Glomerular endothelial cell (primary cell): ENCODE results near the gene EMC8. TPM values are rescaled to one million over a fixed set of nuclear protein-coding genes. Genes with fewer than 3 reads are reported as not detected.

Experiments
- DNase-seq: peaks from one replicate; pipeline ENCODE4 v3.0.0-alpha.2; 2011; ENCODE audit warnings: low read depth, low spot score; ENCODE audit errors: extremely low read depth
- total RNA-seq: library from RNA; depleted of rRNA; stranded (reverse); fragments of >200 nt; gene quantifications from 2 replicates; pipeline ENCODE4 v1.2.3, GENCODE V29; 2015

Gene EMC8
- total RNA-seq, 1 donor from 2014 or later, result 48.7 TPM

- no peak for DNase-seq
Measured at GRCh38 chr16:85835956-85836705, 36.8 kb upstream of the EMC8 start.

DNA sequence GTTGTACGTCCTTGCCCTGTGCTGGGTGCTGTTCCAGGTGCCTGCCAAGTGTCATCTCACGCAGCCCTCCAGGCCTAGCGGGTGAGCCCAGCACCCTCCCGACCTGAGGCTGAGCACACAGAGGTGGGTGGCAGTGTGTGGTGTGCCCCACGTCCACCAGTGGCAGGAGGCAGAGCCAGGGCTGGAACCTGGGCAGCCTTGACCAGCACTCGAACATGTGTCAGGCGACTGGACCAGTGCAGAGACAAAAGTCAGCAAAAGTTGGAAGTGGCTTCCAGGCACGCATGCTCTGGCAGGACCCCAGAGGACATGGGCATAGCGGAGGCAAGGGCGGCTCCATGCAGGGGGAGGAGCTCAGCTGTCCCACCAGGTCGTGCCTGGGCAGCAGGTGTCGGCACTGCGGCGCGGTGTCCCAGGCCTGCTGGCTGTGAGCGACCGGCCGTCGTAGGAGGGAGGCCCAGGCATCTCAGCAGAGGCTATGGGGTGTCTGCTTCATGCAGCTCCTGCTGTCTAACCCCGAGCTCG, 35.9 kb upstream of the EMC8 start:
- DNase-seq, result no peak

DNA sequence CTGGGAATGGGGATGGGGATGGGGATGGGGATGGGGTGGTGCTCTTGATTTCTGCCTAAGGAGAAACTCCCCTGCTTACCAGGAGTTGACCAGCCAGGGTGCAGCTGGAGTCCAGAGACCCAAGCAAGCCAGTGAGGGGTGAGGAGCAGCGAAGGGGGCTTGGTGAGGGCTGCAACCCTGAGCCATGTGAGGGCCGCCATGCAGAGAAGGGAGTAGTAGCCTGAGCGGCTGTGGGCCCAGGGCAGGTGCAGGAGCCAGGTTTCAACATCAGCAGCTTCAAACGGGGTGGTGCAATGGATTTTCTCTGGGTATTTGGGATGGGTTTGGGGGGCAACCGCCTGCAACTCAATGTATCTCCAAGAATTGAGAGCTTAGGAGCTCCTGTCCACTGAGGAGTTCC, 35.4 kb upstream of the EMC8 start:
- DNase-seq, result no peak

DNA sequence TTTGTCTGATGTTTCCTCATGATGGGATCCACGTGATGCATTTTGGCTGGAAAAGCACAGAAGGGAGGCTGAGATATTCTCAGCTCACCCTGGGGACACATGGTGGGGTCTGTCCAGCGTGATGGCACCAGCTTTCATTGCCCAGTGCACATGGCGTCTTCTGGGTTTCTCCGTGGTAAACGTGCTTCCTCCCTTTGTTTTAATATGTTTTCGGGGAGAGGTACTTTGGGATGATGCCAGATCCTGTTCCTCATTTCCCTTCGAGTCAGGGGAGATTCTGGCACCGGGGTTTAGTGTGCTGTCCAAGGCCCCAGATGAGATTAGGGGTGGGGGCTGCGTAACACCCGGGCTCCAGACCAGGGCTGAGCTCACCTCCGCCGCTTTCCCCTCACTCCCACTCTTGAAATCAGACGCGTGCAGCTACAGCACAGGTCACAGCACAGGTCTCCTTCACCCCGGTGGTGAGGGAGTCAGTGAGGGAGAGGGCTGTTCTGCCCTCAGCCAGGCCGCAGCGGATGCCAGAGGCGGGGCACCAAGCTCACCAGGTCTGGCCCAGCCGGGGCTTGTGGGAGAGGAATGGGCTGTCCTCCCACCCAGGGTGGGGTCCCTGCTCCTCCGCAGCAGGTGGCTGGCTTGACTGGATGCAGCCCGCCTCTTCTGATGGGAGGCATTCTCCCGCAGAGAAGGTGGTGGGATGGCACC, 34.0 kb upstream of the EMC8 start:
- DNase-seq, result no peak

- DNase-seq, result no peak
Measured at GRCh38 chr16:85832570-85833218, 33.4 kb upstream of the EMC8 start.

GRCh38 chr16:85830821-85831220, 31.5 kb upstream of the EMC8 start:
- no peak for DNase-seq

GRCh38 chr16:85829751-85830445, 30.6 kb upstream of the EMC8 start:
- no peak for DNase-seq

DNA sequence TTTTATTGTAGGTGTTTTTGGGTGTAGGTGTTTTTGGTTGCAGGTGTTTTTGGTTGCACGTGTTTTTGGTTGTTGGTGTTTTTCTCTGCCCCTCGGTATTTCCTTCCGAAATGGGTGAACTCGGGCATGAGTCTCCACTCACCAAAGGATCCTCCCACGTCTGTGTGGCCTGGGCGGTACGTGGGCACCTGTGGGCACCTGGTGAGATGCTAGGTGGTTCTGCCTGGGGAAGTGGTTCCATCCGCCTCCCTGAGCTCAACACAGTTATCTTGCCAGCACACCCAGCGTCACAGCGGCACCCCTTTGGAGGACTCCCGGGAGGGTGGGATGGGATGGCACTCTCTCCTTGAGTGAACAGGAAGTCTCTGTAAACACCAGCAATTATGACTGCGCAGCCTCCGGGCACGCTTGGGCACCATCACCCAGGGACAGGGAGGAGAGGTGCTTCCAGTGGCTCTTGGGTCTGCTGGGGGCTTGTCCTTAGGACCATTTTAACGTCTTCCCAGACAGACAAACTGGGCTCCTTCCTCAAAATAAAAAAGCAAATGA, 29.9 kb upstream of the EMC8 start:
- DNase-seq, result no peak

DNA sequence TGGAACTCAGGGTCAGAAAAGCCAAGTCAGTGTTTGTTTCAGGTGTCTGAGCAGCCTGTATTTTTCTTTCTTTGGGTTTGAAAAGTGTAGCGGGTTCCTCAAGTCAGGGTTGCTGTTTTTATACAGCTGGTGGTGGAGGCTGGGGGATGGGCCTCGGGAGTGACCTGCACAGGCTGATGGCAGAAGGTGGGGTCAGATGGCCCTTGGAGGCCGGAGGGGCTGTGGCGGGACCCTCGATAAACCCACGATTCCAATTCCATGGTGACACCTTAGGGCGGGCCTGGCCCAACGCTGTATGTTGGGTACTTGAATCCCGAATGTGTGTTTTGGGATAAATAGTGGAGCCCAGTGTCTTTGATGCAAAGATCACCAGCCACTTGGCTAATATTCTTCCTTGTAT, 28.8 kb upstream of the EMC8 start:
- DNase-seq, result no peak

- no peak for DNase-seq
Measured at GRCh38 chr16:85826686-85827247, 27.4 kb upstream of the EMC8 start.

GRCh38 chr16:85825326-85825725, 26.0 kb upstream of the EMC8 start:
- DNase-seq, result no peak

- DNase-seq, result no peak
Measured at GRCh38 chr16:85824161-85825135, 25.1 kb upstream of the EMC8 start.

GRCh38 chr16:85823328-85823920, 24.1 kb upstream of the EMC8 start:
- DNase-seq, result no peak

GRCh38 chr16:85822145-85822544, 22.8 kb upstream of the EMC8 start:
- no peak for DNase-seq

- no peak for DNase-seq
Measured at GRCh38 chr16:85821390-85822135, 22.2 kb upstream of the EMC8 start.

DNA sequence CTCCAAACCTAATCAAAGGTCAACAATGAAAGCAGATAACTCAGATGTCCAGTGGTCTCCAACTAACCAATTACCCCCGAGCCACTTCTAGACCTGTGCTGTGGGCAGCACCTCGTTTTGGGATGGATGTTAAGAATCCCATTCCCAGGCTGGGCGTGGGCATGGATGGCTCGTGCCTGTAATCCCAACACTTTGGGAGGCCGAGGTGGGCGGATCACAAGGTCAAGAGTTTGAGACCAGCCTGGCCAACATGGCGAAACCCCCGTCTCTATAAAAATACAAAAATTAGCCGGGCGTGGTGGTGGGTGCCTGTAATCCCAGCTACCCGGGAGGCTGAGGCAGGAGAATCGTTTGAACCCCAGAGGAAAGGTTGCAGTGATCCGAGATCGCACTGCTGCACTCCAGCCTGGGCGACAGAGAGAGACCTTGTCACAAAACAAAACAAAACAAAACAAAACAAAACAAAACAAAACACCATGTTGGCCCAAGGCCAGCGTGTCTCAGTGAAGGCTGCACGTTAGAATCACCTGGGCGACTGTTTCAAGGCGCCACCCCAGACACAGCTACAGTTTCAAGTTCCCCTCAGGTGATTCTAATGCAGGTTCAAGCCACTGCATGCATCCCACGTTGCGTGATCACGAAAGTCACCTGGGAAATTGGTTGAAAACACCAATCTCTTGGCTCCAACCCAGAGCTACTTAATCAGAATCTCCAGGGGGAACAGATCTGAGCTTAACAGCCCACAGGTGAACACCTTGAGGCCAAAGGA, 21.4 kb upstream of the EMC8 start:
- DNase-seq, result no peak

- no peak for DNase-seq
Measured at GRCh38 chr16:85819771-85820170, 20.4 kb upstream of the EMC8 start.
